Fibroblast of skin of abdomen (primary cell): ENCODE measurements around the gene MYO1D.

Experiments
- DNase-seq: peaks from one replicate; pipeline ENCODE4 v3.0.0-alpha.2; 2013

MYO1D gene

GRCh38 chr17:32523827-32524552 lies 352.9 kb downstream of the MYO1D start:
- no peak for DNase-seq

- no peak for DNase-seq
Measured at GRCh38 chr17:32523017-32523680, 353.8 kb downstream of the MYO1D start.

GRCh38 chr17:32520737-32521404 lies 356.1 kb downstream of the MYO1D start:
- no peak for DNase-seq

- peak; percentile 12 for DNase-seq
Measured at GRCh38 chr17:32520104-32520701, 356.7 kb downstream of the MYO1D start.

GRCh38 chr17:32519228-32520103 lies 357.5 kb downstream of the MYO1D start:
- DNase-seq, result peak; percentile 28

GRCh38 chr17:32518646-32519227 lies 358.2 kb downstream of the MYO1D start:
- DNase-seq, result no peak

- DNase-seq, result no peak
Measured at GRCh38 chr17:32517982-32518381, 358.9 kb downstream of the MYO1D start.

GRCh38 chr17:32516940-32517701 lies 359.8 kb downstream of the MYO1D start:
- no peak for DNase-seq

GRCh38 chr17:32516450-32516849 lies 360.5 kb downstream of the MYO1D start:
- no peak for DNase-seq

GRCh38 chr17:32515677-32516383 lies 361.1 kb downstream of the MYO1D start:
- DNase-seq, result no peak

- DNase-seq, result no peak
Measured at GRCh38 chr17:32514606-32515005, 362.3 kb downstream of the MYO1D start.

GRCh38 chr17:32513579-32513978 lies 363.3 kb downstream of the MYO1D start:
- no peak for DNase-seq

GRCh38 chr17:32512328-32512727 lies 364.6 kb downstream of the MYO1D start:
- no peak for DNase-seq

- no peak for DNase-seq
Measured at GRCh38 chr17:32510466-32510865, 366.5 kb downstream of the MYO1D start.

- DNase-seq, result no peak
Measured at GRCh38 chr17:32508926-32509325, 368.0 kb downstream of the MYO1D start.

GRCh38 chr17:32504166-32504990 lies 372.5 kb downstream of the MYO1D start:
- peak; percentile 64 for DNase-seq

- DNase-seq, result no peak
Measured at GRCh38 chr17:32503251-32504165, 373.4 kb downstream of the MYO1D start.

- DNase-seq, result no peak
Measured at GRCh38 chr17:32502710-32503109, 374.2 kb downstream of the MYO1D start.
